ENCODE data around the gene RHBDF1.

RHBDF1 gene

DNA sequence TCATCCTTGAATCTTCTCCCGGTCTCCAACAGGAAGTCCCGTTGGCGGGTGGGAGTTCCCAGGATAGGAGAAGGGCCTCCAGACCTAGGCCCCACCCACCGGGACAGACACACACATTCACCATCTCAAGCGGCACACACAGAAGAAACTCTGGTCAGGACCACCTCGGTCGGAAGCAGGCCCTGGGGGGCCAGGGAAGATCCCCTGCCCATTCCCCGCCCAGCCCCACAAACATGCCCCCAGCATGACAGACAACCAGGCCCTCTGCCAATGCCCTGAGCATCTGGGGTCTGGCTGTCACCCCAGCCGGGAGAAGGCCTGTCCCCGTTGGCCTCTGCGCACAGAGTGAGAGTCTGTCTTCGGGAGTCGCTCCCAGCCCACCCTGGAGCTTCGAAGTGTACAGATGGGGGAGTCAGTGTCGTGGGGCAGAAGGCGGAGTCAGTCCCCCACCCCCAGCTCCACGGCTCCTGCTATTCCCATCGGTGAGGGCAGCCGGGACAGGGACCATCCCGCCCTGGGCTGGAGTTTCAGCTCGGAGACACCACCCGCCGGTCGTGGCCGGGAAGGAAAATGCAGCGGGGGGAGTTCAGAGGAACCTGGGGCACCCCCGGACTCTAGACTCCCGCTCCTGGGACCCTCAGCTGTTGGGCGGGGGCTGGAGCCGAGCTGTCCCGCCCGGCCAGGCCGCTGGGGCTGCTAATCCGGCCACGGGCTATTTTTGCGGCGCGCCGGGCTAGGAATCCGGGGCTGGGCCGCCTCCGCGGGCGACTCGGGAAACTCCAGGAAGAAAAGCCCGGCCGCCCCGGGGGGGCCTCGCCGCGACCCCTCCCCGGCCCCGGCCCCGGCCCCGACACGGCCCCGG lies 660 bp downstream of the RHBDF1 start:
- DNase-seq = no peak

DNA sequence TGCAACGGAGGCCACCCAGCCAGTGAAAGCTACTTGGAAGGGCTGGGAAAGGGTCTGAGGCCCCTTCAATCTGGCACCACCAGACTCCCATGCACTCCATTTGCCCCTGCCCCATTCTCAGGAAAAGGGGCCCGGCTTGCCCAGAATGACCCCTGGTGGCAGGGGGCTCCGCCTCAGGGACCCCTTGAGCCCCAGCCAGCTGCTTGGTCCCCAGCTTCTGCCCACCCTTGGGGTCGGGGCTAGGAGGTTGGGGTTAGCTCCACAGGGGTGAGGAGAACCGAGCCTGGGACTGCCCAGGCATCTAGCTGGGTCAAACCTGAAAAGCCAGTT lies 1.3 kb downstream of the RHBDF1 start:
- no peak for DNase-seq

DNA sequence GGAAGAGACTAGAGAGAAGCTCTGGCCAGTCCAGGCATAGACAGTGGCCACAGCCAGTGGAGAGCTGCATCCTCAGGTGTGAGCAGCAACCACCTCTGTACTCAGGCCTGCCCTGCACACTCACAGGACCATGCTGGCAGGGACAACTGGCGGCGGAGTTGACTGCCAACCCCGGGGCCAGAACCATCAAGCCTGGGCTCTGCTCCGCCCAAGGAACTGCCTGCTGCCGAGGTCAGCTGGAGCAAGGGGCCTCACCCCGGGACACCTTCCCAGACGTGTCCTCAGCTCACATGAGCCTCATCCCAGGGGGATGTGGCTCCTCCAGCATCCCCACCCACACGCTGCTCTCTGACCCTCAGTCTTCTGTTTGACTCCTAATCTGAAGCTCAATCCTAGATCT lies 3.2 kb downstream of the RHBDF1 start:
- no peak for DNase-seq

DNA sequence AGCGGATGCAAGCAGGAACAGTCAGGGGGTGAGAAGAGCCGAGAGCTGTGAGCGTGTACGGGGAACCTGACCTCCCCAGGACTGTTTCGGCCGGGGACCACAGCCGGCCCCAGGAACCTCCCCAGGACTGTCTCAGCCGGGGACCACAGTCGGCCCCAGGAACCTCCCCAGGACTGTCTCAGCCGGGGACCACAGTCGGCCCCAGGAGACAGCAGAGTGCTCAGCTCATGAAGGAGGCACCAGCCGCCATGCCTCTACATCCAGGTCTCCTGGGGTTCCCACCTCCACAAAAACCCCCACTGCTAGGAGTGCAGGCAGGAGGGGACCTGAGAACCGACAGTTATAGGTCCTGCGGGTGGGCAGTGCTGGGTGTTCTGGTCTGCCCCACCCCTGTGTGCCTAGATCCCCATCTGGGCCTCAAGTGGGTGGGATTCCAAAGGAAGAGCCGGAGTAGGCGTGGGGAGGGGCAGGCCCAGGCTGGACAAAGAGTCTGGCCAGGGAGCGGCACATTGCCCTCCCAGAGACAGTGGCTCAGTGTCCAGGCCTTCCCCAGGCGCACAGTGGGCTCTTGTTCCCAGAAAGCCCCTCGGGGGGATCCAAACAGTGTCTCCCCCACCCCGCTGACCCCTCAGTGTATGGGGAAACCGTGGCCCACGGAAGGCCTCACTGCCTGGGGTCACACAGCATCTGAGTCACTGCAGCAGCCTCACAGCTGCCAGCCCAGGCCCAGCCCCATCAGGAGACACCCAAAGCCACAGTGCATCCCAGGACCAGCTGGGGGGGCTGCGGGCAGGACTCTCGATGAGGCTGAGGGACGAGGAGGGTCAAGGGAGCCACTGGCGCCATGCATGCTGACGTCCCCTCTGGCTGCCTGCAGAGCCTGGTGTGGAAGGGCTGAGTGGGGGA lies 4.3 kb downstream of the RHBDF1 start:
- DNase-seq = no peak

DNA sequence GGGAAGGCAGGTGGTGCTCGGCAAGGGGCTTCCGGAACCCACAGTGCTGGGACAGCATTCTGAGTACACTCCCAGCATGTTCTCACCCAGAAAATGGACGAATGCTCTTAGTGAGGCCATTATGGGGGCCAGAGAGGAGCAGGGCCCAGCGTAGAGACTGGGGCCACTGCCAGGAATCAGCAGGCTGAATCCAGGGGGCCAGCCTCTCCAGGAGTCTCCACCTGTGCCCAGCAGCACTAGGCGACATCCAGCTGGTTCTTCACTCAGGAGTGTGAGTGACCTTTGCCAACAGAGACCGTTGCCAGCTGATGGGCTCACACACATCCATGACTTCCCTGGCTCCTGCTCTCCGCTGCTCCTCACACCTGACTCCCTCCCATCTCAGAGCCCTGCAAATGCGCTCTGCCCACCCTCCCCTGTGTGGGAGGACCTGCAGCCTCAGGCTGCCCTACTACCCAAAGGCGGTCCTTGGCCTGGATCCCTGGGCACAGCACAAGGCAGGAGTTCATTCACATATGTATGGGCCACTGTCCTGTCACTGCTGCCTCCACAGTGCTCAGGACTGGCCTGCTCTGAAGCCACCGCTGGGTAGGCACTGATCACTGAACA lies 5.1 kb downstream of the RHBDF1 start:
- no peak for DNase-seq

DNA sequence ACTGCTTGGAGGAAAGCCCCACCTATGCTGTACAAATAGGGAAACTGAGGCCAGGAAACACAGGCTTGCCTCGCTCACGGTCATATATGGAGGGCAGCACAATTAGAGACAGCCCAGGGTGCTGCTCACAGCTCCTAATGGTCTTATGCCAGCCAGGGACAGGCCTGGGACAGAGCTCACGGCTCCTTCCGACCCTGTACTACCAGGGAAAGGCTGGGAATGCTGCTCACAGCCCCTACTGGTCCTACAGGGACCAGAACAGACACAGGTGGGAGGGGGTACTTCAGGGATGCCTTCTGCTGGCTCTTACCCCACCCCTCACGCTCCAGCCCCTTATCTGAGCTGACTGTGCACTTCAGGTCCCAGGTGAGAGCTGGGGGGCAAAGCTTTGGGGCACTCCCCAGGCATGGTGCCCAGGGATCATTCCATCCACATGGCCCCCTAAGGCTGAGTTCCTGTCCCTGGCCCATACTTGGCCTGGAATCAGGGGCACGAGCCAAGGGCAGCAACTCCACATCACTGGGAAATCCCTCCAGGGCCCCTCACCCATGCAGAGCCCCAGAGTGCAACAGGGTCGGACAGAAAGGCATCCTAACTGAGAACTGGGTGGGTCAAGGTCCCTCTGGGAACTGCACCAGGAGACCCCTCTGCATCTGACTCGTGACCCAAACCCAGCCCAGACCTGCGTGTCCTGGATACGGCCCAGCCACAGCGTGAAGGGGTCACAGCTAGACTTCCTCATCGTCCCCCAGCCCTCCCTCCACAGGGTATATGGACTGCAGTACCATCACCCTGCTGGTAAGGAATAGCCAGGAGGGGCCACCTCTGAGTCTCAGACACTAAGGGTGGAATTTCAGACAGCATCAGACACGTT lies 5.9 kb downstream of the RHBDF1 start:
- DNase-seq = no peak

DNA sequence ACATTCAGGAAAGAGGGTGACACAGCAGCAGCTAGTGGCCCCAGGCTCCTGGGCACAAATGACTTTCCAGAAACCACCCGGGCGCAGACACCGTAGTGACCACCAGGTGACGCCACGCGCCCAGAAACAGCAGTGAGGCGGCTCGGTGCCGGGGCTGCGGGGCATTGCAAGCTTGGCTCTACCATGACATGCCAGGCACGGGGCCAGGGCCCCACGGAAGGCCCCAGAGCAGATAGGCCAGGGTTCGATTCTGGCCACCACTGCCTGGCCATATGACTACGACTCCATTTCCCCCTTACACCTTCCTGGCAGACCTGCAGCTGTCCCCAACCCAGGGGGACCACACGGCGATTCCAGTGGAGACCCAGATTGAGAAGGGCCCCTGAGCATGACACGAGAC lies 6.7 kb downstream of the RHBDF1 start:
- DNase-seq = peak; percentile 44 to 68

DNA sequence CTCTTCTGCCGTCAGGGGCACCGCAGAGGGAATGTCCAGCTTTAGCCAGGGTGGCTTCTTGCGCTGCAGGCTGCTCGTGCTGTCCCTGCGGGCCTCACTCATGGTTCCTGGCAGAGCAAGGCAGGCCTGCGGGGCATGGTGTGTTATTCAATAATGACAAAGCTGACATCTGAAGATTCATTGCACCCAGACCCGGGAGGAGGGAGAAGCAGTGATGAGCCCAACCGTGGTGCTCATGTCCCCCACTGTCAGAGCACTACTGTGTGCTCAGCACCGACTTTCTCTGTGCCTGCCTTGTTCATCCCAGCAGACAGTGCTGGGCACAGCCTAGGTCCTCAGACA lies 7.5 kb downstream of the RHBDF1 start:
- no peak for DNase-seq

DNA sequence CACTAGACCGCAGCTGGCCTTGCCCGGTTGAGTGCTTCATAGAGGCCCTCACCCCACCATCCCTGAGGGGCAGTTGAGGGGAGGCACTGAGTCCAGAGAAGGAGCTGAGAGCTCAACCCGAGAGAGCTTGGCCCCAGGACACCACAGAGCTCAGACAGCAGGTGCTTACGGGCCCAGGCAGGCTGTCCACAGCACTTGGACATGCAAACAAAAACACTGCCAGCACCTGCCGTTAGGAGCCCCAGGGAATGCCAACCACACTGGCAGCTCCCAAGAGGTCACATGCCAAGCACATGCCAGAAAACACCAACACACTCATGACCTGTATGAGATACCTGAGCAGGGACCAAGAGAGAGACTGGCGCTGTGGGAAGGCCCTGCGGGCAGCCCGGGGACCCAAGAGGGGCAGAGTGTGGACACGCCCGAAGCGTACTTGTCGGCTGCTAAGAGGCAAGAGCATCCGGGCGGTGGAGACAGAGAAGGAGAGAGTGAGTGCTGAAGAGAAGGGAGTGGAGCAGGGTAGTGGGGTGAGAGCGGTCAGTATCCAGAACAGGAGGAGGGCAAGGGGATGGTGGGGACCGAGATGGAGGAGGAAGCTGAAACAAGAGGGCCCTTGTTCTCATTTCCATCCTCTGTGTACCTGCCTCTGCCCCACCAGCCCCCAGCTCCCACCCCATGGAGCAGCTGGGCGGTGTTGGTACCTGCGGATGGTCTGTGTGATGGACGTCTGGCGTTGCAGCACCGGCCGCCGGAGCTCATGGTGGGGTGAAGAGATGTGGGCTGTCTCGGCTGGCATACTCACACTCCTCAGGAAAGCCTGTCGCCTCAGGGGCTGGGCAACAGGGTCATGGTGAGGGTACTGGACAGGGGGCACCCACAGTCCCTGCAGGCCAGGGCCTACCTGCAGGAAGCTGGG lies 8.2 kb downstream of the RHBDF1 start:
- DNase-seq = no peak

DNA sequence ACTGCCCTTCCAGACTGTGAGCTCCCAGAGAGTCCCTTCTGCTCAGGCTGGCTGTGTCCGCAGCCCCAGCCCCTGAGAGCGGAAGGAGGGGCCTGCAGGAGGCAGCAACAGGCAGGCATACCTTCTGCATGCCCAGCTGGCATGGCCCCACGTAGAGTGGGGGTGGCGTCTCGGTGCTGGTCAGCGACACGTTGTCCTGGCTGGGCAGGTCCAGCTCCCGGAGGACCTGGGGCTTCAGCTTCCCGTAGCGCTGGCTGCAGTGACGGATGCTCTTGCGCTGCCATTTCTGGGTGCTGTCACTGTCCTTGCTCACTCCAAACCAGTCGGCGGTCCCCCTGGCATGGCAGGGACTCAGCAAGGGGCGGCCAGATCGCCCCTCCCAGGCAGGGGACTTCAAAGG lies 9.0 kb downstream of the RHBDF1 start:
- DNase-seq = no peak

DNA sequence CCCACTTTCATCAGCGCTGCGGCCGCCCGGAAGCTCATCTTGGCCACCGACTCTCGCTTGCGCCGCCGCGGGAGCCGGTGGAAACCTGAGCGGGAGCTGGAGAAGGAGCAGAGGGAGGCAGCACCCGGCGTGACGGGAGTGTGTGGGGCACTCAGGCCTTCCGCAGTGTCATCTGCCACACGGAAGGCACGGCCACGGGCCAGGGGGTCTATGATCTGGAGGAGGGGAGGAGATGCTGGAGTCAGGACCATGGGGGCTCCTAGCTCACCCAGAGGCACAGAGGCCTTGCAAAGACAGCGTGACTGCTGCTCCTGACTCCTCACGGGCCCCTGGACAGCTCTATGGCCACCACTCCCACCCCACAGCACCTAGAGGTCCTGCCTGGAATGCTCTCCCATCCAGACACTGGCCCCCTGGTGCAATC lies 9.5 kb downstream of the RHBDF1 start:
- no peak for DNase-seq

DNA sequence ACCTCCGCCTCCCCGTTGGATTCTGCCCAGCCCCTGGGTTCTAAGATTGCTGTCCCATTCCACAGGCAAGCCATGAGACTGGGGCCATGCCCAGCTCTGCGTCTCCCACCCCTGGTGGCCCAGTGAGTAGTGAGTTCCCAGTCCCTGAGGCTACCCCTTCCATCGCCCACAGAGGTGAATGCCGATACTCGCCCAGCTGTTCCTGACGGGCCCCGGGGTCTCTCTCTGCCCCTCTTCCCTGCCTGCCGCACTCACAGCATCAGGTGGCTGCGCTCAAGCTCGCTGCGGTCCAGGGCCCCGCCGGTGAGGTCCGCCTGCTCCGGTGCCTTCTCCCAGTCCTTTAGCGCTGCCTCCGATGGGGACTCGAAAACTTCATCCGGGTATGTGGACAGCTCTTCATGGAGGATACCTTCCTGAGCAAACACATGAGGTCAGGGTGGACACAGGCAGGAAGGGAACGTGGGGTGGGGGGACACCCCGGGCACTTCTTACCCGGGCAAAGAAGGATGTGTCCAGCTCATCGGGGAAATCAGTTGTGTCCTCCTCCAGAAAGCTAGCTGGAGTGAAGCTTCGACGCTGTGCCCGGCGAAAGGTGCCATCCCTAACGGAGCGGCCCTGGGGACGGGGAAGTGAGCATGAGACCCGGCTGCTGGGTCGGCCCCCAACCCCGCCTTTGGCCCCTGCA lies 10.0 kb downstream of the RHBDF1 start:
- no peak for DNase-seq

DNA sequence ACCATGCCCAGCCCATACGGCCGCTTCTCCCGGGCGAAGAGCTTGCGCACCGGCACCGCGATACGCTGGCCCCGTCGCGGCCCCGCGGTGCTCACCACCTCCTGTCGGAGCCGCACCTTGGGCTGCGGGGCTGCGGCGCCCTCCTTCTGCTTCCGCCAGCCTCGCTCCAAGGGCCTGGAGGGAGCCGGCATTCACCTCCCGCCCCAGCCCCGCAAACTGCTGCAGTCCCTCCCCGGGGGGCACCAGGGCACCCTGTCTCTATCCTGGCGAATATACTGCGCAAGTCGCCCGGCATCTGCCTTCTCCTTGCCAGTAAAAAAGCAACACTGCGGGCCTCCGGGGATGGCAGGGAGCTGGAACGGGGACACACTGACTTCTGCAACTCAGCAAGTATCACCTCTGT lies 10.6 kb downstream of the RHBDF1 start:
- no peak for DNase-seq

DNA sequence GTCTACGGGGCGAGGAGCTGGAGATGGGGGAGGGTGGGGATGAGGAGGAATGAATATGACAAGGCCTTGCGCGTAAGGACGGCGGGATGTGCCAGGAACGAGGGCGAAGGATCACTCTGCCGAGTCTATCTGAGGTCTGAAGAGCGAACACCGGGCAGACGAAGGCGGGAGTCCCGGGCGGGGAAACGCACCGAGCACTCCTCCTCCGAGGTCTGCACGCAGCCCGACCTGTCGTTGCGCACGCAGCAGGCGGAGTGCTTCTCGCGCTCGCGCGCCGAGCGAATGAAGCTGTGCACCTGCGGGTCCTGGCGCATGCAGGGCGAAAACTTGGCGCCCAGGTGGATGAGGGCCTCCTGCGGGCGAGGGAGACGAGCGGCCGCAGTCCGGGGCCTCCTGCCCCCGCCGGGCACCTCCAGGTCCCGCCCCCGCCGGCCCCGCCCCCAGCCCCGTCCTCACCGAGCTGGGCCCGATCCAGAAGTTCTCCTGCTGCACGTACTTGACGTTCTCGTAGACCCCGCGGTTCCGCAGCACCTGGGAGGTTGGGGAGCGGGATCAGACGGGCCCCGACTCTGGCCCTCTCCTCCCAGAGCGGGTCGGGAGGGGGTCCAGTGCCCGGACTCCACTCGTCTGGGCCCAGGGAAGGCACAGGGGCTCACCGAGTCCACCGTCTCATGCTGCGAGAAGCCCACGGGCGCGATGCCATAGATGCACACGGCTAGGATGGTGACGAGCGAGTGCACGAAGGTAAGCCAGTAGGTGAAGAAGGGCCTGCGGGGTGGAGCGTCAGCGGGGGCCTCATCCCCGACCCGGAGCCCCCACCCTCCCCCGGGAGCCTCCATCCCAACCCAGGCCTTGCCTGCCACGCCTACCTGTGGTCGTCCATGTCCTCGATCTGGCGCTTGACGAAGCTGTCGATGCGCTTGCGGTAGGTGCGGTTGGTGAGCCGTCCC lies 11.2 kb downstream of the RHBDF1 start:
- DNase-seq = no peak

DNA sequence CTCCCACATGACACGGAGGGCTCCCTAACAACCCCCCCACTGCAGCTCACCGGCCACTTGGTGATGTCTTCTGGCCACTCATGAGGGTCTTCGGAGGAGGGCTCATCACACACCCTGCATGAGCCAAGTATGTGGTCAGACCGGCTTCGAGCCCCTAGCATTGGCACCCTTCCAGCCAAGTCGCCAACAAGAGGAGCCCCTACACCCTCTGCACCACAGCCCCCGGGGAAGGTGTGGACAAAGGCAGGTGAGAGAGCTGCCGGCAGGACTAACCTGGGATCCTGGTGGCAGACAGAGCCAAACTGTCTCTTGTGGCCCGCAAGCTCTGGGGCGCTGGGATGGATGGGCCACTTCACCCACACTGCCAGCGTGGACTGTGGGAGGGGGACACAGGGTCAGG lies 12.3 kb downstream of the RHBDF1 start:
- DNase-seq = no peak

DNA sequence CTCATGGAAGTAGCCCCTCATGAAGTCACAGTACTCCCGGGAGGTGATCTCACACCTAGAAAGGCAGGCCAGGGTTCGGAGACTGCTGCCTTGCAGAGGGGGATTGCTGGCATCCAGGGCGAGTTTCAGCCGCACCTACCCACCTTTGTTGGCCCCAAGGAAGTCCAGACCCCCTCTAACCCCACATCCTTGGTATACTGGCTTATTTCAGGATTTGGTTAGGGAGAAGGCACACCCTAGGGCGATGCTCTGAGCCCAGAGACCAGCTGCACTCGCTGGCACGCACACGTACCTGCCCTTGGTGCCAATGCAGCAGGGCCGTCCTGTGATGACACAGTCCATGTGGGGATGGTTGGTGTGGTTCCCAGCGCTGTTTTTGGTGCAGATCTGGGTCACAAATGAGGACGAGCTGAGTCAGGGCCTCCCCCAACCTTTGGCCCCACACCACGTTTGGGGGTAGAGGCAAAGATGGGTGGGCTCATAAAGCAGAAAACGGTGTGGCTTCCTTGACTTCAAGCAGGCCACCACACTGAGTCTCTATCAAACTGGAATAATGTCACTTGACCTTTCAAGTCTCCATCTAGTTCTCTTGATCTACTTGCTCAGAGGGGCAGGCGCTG lies 12.9 kb downstream of the RHBDF1 start:
- no peak for DNase-seq

DNA sequence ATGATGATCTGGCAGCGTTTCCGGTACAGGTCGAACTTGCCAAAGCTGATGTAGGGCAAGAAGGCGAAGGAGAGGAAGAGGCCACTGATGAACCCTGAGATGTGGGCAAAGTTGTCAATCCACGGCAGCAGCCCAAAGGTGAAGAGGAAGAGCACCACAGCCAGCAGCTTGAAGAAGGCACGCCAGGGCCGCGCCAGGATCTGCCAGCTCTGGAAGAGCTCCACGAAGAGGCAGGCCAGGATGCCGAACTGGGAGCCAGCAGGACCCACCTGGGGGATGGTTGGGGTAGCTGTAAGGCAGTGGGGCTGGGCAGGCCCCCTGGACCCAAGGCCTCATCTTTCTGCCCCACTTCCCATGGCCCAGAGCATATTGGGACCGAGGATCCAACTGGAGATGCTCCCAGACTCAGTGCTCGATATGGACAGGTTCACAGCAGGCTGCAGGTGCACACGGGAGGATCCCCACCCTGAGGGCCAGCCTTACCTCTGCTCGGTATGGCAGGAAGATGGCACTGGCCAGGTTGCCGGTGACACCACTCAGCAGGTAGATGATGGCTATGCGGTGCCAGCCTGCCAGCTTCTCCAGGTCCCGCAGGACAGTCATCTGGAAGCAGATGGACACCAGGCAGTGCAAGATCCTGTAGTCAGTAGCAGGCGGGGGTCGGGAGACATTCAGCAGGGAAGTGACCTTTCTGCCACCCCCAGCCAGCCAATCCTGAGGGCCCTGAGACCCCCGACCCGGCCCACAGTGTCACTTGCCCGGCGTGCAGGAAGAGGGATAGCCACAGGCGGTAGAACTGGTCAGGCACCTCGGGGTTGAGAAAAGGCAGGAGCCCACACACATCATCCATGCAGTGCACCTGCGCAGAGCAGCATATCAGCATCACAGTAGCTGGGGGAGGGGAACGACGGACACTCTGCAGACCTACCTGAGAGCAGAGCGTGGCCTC lies 13.7 kb downstream of the RHBDF1 start:
- no peak for DNase-seq

DNA sequence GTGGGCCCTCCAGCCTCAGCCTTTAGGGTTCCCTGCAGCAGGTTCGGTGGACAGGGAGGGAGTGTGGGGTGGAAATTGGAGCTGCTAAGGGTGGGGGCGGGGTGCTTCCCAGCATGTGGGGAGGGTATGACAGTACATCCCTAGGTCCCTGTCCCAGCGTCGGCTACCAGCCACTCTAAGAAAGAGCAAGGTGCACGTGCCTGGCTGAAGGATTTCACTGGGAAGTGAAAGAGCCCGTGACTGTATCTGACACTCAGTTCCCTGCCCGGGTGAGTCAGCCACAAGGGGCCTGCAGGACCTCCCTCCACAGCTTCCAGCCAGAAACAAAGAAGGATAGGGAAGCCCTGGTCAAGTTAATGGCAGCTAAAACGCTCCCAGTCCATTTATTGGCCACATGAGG lies 14.7 kb downstream of the RHBDF1 start:
- no peak for DNase-seq
